SU-DHL-6 (cell line): ENCODE results near the gene SAMD14.

ENCODE experiments used
- H2AFZ ChIP-seq: fragments of 200-600 bp; sonication (generic); 2 replicates; pipeline ENCODE4 v1.6.1; 2014; ENCODE audit warnings: low read depth, mild to moderate bottlenecking, moderate library complexity, mixed read lengths, antibody characterized with exemption, low read length; ENCODE audit not compliant: severe bottlenecking
- H3F3A ChIP-seq: fragments of 200-600 bp; shearing (Covaris generic); 2 replicates; pipeline ENCODE4 v1.6.0; 2016; ENCODE audit warnings: antibody characterized with exemption, mild to moderate bottlenecking; ENCODE audit not compliant: insufficient read depth
- H3K27ac ChIP-seq: fragments of 200-600 bp; sonication (generic); 2 replicates; pipeline ENCODE4 v1.5.1; 2016; ENCODE audit warnings: low read depth, mild to moderate bottlenecking, low read length, moderate library complexity, mixed read lengths
- H3K27me3 ChIP-seq: fragments of 200-600 bp; sonication (generic), shearing (Covaris generic); 2 replicates; pipeline ENCODE4 v1.6.0; 2014; ENCODE audit warnings: mild to moderate bottlenecking, low read length
- H3K36me3 ChIP-seq: fragments of 200-600 bp; sonication (generic); 2 replicates; pipeline ENCODE4 v1.6.1; 2014; ENCODE audit warnings: mild to moderate bottlenecking, low read length, mixed read lengths
- H3K4me2 ChIP-seq: fragments of 300-600, 200-600 bp; shearing (Covaris generic), sonication (generic); 2 replicates; pipeline ENCODE4 v1.6.0; 2014; ENCODE audit warnings: low read length, low read depth, mild to moderate bottlenecking; ENCODE audit not compliant: poor library complexity, severe bottlenecking
- H3K4me3 ChIP-seq: fragments of 200-600 bp; sonication (generic); 2 replicates; pipeline ENCODE4 v1.5.1; 2014; ENCODE audit warnings: antibody characterized with exemption, low read length, mild to moderate bottlenecking, mixed read lengths; ENCODE audit not compliant: insufficient read depth, poor library complexity, severe bottlenecking
- H3K79me2 ChIP-seq: fragments of 200-600 bp; sonication (generic); 2 replicates; pipeline ENCODE4 v1.6.1; 2014; ENCODE audit warnings: mild to moderate bottlenecking, low read length, moderate library complexity; ENCODE audit not compliant: insufficient read depth
- H3K9ac ChIP-seq: fragments of 200-600 bp; sonication (generic); 2 replicates; pipeline ENCODE4 v1.7.0; 2014; ENCODE audit warnings: mild to moderate bottlenecking, low read length
- H3K9me2 ChIP-seq: fragments of 200-600 bp; sonication (generic); replicated peaks from 2 replicates; pipeline ENCODE4 v1.6.1; 2014; ENCODE audit warnings: low read length; ENCODE audit not compliant: insufficient read depth
- H3K9me3 ChIP-seq: fragments of 200-600 bp; sonication (generic); 2 replicates; pipeline ENCODE4 v1.6.1; 2014; ENCODE audit warnings: low read length, mixed read lengths; ENCODE audit not compliant: insufficient read depth
- H4K20me1 ChIP-seq: fragments of 200-600 bp; sonication (generic); 2 replicates; pipeline ENCODE4 v1.6.1; 2014; ENCODE audit warnings: low read depth, mild to moderate bottlenecking, antibody characterized with exemption, low read length, moderate library complexity, mixed read lengths
- EZH2phosphoT487 ChIP-seq: fragments of 200-600 bp; sonication (generic), shearing (Covaris generic); conservative IDR thresholded peaks from 2 replicates; pipeline ENCODE4 v1.6.1; 2018; ENCODE audit warnings: mild to moderate bottlenecking, antibody characterized with exemption, low read length, moderate library complexity, mixed read lengths
- TF ChIP-seq, protein P1 (sequence below): fragments of 200-600 bp; sonication (generic); IDR thresholded peaks from one replicate; pipeline ENCODE4 v1.5.1; 2017; ENCODE audit warnings: antibody characterized with exemption, mild to moderate bottlenecking, low read length, moderate library complexity; ENCODE audit not compliant: insufficient read depth, poor library complexity, severe bottlenecking

SAMD14 gene

GRCh38 chr17:50133769-50134099, 3.8 kb upstream of the SAMD14 start:
- no peaks in the 10 kb centered on the region for H4K20me1 ChIP-seq
- H3K36me3 ChIP-seq = peaks cover 6% of the 10 kb centered on the region; the same call in 1 of the 2 replicates
- no peak overlapping the region for H3K4me2 ChIP-seq

DNA sequence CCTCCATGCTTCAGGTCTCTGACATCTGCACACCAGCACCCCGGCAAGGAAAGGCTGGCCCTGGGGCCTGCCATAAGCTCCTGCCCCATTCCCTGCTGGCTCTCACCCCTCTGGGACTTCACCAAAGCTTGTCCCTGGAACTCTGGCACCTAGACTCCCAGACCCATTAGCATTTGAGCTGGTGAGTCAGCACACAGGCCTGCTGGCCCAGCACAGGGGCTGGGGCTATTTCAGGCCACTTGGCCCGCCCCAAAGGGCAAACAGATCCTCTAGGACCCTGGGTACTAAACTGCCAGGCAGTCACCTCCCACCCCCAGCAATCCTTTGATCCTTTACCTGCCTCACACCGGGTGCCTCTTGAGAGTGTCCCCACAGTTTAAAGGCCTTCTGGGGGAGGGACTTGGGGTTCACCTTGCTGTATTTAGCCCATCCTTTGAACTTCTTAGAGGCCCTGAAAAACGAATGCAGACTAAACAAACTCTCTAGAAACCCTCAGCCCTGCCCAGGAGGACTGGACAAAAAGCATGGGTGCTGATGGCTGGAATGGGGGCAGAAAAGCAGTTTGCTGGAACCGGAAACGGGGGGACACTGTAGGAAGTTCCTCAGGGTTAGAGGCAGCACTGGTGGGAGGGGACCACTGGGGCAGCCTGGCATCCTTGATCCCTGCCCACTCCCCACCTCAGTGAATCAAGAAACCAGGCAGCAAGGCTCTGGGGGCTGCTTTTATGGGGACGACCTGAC, 3.2 kb upstream of the SAMD14 start:
- Histone ChIP-seq H3K79me2 (no peaks in the 10 kb centered on the region), H3K9ac (no peak overlapping the region), H3K4me2 (no peak overlapping the region), H3K36me3 (peaks cover under 1% of the 10 kb centered on the region; the same call in 1 of the 2 replicates), H4K20me1 (no peaks in the 10 kb centered on the region), H3K4me3 (no peak overlapping the region), H3K9me3 (no peaks in the 10 kb centered on the region), H3F3A (0 out of 2 replicates have a peak, but pooled peaks cover 4% of the 10 kb centered on the region), H3K27ac (no peak overlapping the region), H3K27me3 (no peaks in the 10 kb centered on the region), H3K9me2 (no peaks in the 10 kb centered on the region), H2AFZ (no peak overlapping the region)
- no peak for TF ChIP-seq EZH2phosphoT487
- TF ChIP-seq, protein P1, sequence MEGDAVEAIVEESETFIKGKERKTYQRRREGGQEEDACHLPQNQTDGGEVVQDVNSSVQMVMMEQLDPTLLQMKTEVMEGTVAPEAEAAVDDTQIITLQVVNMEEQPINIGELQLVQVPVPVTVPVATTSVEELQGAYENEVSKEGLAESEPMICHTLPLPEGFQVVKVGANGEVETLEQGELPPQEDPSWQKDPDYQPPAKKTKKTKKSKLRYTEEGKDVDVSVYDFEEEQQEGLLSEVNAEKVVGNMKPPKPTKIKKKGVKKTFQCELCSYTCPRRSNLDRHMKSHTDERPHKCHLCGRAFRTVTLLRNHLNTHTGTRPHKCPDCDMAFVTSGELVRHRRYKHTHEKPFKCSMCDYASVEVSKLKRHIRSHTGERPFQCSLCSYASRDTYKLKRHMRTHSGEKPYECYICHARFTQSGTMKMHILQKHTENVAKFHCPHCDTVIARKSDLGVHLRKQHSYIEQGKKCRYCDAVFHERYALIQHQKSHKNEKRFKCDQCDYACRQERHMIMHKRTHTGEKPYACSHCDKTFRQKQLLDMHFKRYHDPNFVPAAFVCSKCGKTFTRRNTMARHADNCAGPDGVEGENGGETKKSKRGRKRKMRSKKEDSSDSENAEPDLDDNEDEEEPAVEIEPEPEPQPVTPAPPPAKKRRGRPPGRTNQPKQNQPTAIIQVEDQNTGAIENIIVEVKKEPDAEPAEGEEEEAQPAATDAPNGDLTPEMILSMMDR = no peak

More at GRCh38 chr17:50133769-50134099, 3.8 kb upstream of the SAMD14 start:
- no peaks in the 10 kb centered on the region for H3K9me3 ChIP-seq
- no peak overlapping the region for H2AFZ ChIP-seq
- no peaks in the 10 kb centered on the region for H3K27me3 ChIP-seq
- no peak overlapping the region for H3K4me3 ChIP-seq
- no peak for TF ChIP-seq EZH2phosphoT487
- TF ChIP-seq, protein P1 = no peak
- no peaks in the 10 kb centered on the region for H3K79me2 ChIP-seq
- no peak overlapping the region for H3K27ac ChIP-seq
- 0 out of 2 replicates have a peak, but pooled peaks cover 4% of the 10 kb centered on the region for H3F3A ChIP-seq
- H3K9ac ChIP-seq = no peak overlapping the region
- H3K9me2 ChIP-seq = no peaks in the 10 kb centered on the region

GRCh38 chr17:50132104-50132794, 2.3 kb upstream of the SAMD14 start:
- no peaks in the 10 kb centered on the region for H3K9me2 ChIP-seq
- no peaks in the 10 kb centered on the region for H3K9me3 ChIP-seq
- H3K79me2 ChIP-seq = no peaks in the 10 kb centered on the region
- no peak overlapping the region for H3K9ac ChIP-seq
- no peaks in the 10 kb centered on the region for H3K27me3 ChIP-seq
- H3K4me3 ChIP-seq = no peak overlapping the region
- no peak overlapping the region for H3K4me2 ChIP-seq
- no peaks in the 10 kb centered on the region for H4K20me1 ChIP-seq
- H3F3A ChIP-seq = 0 out of 2 replicates have a peak, but pooled peaks cover 4% of the 10 kb centered on the region
- TF ChIP-seq EZH2phosphoT487 = no peak
- TF ChIP-seq, protein P1 = no peak
- H3K27ac ChIP-seq = no peak overlapping the region
- no peak overlapping the region for H2AFZ ChIP-seq
- H3K36me3 ChIP-seq = no peaks in the 10 kb centered on the region
